HEK293T (cell line): ENCODE data around the gene CMPK1.

ENCODE experiments used
- ARNT ChIP-seq: fragments of 450-650 bp; IDR thresholded peaks from 2 replicates; pipeline ENCODE4 v1.6.1; 2017; ENCODE audit warnings: mild to moderate bottlenecking
- ELF4 ChIP-seq: fragments of 450-650 bp; IDR thresholded peaks from 2 replicates; pipeline ENCODE4 v1.6.1; 2017; ENCODE audit warnings: antibody characterized with exemption
- FOXA1 ChIP-seq: fragments of 450-650 bp; IDR thresholded peaks from 2 replicates; pipeline ENCODE4 v1.6.1; 2016; ENCODE audit warnings: mild to moderate bottlenecking
- FOXM1 ChIP-seq: fragments of 450-650 bp; IDR thresholded peaks from 2 replicates; pipeline ENCODE4 v1.6.1; 2017; ENCODE audit warnings: mild to moderate bottlenecking, borderline replicate concordance
- NFRKB ChIP-seq: fragments of 450-650 bp; IDR thresholded peaks from 2 replicates; pipeline ENCODE4 v1.6.1; 2016; ENCODE audit warnings: mild to moderate bottlenecking, moderate library complexity
- SP1 ChIP-seq: fragments of 450-650 bp; IDR thresholded peaks from 2 replicates; pipeline ENCODE4 v1.6.1; 2017
- SUZ12 ChIP-seq: fragments of 450-650 bp; IDR thresholded peaks from 2 replicates; pipeline ENCODE4 v1.6.1; 2016; ENCODE audit warnings: mild to moderate bottlenecking
- TARDBP ChIP-seq: fragments of 450-650 bp; IDR thresholded peaks from 2 replicates; pipeline ENCODE4 v1.6.1; 2016
- ZNF384 ChIP-seq: fragments of 450-650 bp; IDR thresholded peaks from 2 replicates; pipeline ENCODE4 v1.6.1; 2016

DNA sequence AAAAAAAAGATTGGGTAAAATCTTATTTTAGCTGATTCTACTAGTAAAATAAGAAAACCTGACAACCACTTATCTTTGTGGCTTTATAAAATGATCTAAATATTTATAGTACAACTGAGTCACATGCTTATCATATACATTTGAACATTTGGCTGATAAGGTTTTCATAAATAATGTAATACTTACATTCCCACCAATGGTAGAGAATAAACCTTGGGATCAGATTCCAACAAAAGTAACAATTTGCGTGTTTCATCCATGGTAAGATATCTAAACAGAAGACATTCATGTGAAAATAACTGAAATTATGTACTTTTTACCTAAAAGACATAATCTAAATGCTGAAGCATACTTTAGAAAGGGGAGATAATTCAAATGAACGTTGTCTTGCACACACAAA, 38.0 kb upstream of the CMPK1 start:
- TF ChIP-seq ARNT (no peak), ELF4 (no peak), FOXA1 (no peak), NFRKB (no peak), ZNF384 (no peak), TARDBP (no peak), SP1 (no peak), FOXM1 (no peak), SUZ12 (no peak)
